IPS-NIHi11 (cell line): ENCODE measurements around the gene TAPBP.

ENCODE experiments used
- DNase-seq: peaks from one replicate; pipeline ENCODE4 v3.0.0; 2012; ENCODE audit warnings: mixed read lengths, low spot score

Gene TAPBP

DNA sequence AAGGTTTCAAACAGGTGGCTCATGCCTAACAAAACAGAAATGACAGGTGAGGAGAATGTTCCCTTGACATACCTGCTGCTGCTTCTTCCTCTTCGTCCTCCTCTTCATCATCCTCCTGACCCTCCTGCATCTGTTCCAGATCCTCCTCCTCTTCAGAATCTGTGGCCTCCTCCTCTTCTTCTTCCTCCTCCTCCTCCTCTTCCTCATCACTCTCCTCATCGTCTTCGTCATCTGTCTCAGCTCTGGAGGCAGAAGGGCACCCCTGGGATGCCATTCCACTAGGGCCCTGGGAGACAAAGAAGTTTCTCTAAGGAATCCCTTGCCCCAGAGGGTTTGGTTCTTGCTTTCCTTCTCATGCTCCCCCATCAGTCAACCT is 6.0 kb upstream of the TAPBP start:
- no peak for DNase-seq

DNA sequence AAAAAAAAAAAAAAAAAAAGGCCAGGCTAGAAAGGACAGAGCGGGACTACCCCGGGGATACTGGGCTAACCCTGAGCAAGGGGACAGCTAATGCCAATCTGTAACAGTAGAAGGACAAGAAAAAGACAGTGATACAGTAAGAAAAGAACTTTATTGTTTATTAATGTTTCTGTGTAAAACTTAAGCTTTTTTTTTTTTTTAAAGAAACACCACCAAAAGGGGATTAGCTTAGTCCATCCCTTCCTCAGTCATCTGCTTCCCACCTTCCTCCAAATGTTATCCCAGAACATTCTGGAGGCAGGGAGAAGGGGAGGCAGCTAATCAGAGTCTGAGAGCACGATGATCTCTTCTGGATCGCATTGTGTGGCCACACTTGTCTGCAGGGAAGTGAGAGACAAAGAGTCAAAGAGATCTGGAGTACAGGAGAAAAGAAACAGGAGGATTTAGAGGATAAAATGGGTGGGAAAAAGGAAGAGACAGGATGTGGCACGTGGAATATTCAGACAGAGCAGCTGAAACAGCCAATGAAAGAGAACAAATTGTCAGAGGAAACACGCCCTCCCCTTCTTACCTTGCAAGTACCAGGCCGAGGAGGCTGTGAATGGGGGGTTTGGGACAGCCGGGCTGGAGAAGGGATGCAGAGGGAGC is 4.7 kb upstream of the TAPBP start:
- no peak for DNase-seq

DNA sequence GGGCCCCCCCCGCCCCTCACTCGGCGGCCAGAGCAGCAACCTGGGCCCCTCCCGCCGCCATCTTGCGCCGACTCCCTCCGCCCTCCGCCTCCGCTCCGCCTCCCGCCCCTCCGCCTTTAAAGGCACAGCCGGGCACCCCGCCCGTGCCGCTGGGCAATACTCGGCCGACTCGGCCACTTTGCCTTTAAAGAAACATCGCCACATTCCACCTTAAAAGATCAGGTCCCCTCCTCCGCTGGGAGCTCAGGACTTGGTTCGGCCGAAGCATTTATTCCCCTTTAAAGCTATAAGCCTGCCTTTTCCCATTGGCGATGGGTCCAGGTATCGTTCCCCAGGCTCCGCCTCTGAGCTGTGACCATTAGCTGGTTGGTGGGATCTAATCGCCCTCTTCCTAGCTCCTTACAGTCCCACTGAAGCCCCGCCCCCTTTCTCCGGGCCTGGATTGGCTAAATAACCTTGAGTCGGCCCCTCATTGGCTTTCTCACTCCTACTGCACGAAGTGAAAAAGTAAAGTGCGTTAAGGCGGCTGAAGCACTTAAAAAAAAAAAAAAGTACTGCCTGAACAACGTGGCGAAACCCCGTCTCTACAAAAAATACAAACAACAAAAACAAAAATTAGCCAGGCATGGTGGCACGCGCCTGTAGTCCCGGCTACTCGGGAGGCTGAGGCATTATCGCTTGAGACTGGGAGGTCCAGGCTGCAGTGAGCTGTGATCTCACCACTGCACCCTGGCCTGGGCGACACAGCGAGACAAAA is 4.0 kb upstream of the TAPBP start, which contains the start of gene ZBTB22:
TSS of gene ZBTB22 (minus strand) at position 76 of the 757 bp plus-strand sequence. CDS start 828 bp downstream, outside the sequence.
- DNase-seq = peak; percentile 86

DNA sequence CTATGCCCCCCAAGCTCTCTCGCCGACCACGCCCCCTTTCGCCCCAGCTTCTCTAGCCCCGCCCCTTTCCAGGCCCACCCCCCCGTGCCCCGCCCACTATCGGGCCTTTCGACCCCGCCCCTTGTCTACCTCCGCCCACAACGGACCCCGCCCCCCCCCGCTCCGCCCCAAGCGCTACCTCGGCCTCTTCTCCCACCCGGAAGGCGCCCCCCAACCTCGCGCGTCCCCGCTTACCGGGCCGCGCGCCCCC is 3.5 kb upstream of the TAPBP start:
- peak; percentile 74 for DNase-seq

- DNase-seq = no peak
These were observed 2.9 kb upstream of the TAPBP start for GRCh38 chr6:33316603-33317418.

DNA sequence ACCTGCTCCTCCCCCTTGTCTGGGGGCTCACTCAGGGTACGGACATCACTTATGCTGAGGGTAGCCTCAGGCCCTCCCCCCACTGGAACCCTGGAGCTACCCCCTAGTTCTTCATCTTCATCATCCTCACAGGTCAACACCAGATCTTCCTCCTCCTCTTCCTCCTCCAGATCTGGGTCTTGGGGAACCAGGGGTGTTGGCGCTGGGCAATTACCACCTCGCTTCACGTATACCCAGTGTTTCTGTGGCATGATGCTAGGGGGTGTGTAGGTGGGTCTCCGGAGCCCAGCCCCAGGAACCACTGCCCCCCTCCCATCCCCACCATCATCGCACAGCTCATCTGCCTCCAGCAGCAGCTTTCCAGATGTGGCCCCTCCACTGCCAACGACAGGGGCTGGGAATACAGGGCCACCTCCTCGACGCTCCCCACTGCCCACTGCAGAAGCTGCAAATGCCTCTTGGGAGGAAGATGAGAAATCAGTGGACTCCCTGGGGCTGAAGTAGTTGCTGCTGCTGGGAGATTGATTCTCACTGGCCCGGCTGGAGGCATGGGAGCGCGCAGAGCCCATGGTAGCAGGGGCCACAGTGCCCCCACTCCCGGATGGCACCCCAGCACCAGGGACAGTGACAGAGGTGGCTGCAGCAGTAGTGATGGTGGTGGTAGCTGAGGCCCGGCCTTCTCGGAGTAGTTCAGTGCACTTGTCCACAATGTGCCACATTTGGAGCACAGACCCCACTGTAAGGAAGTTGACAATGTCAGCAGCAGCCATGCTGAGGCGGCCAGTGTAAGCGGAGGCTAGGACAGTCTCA is 2.1 kb upstream of the TAPBP start:
- no peak for DNase-seq

GRCh38 chr6:33314943-33315792 is 1.3 kb upstream of the TAPBP start:
- no peak for DNase-seq

- DNase-seq = peak; percentile 22
These were observed 651 bp upstream of the TAPBP start for GRCh38 chr6:33314515-33314942.

GRCh38 chr6:33313105-33313708 is 671 bp downstream of the TAPBP start:
- DNase-seq = peak; percentile 31

DNA sequence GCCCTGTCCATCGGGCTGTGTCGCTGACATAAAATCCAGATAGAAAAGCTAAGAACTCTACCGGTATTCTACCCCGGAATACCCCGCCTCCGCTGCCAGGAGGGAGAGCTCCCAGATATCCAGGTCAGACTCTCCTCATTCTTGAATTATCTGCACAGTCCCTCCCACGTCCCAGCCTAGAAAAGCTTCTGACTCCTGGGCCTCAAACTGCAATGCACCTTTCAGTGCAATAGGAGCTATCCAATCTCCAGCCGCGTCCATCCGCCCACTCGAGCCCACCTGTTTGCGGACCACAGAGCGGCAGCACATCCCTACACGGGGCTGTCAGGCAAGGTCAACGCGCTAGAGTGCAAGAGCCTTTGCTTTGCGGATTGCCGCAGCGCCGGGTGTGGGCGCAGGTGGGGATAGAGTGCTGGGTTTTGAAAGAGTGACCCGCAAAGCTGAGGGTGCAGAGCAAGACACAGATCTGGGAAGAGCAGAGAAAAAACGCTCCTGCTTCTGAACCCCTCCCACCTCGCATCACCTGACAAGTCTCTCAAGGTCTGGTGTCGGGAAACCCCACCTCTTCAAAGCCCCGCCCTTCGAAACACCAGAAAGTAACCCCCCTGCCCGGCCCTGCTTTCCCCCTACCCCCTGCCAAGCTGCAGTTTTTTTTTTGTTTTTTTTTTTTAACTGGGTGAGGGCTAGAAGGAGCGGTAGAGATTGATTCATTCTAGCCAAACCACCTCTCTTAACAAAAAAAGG is 1.3 kb downstream of the TAPBP start:
- peak; percentile 88 for DNase-seq

DNA sequence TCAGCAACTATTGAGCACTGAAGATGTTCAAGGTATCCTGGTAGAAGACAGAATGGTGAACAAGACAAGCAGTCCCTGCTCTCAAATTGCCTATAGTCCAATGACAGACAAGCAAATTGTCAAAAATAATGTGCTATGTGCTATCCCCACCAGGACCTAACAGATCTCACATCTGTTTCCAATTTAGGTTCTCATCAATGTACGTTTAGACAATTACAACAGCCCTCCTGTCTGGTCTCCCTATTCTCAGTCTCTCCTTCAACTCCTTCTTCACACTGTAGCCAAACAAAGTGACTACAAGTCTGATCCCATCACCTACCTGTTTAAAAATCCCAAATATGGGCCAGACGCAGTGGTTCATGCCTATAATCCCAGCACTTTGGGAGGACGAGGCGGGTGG is 7.5 kb downstream of the TAPBP start:
- DNase-seq = no peak

GRCh38 chr6:33305052-33305451 is 8.8 kb downstream of the TAPBP start:
- no peak for DNase-seq

- DNase-seq = no peak
These were observed 9.7 kb downstream of the TAPBP start for GRCh38 chr6:33304216-33304615.

- no peak for DNase-seq
These were observed 12.0 kb downstream of the TAPBP start for GRCh38 chr6:33301877-33302276.

DNA sequence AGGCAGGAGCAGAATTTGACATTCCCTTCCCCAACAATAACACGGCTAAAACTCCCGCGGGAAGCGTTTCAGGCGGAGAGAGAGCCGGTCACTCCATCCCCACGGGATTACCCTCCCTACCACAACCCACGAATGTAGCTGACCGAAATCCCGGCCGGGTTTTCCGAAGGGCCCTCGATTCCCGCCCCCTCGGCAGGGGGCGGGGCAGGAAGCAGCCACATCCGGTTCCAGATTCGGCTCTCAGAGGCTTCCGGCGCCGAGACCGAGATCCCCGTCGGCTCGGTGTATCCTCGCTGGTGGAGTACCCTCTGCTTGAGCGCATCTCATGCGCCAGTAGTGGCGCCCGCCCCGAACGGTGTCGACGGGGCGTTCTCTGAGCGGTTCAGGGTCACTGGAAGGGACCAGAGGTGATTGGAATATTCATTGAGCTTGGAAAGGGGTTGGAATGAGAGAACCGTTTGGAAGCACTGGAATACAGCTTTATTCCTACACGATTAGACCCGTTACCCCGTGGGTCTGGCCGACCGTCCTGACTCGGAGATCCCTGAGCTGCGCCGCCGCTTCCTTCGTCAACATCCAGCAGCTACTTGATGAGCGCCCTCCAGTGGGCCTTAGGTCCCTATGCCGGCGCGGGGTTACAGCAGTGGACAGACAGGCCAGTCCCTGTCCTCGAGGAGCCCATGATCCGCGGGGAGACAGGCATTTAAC is 14.5 kb downstream of the TAPBP start:
- peak; percentile 83 for DNase-seq

- peak; percentile 55 for DNase-seq
These were observed 15.1 kb downstream of the TAPBP start, which contains the start of gene RGL2 for GRCh38 chr6:33298773-33299236. TSS of gene RGL2 (minus strand) at chr6:33298942. CDS start at chr6:33298610, 332 bp downstream.

DNA sequence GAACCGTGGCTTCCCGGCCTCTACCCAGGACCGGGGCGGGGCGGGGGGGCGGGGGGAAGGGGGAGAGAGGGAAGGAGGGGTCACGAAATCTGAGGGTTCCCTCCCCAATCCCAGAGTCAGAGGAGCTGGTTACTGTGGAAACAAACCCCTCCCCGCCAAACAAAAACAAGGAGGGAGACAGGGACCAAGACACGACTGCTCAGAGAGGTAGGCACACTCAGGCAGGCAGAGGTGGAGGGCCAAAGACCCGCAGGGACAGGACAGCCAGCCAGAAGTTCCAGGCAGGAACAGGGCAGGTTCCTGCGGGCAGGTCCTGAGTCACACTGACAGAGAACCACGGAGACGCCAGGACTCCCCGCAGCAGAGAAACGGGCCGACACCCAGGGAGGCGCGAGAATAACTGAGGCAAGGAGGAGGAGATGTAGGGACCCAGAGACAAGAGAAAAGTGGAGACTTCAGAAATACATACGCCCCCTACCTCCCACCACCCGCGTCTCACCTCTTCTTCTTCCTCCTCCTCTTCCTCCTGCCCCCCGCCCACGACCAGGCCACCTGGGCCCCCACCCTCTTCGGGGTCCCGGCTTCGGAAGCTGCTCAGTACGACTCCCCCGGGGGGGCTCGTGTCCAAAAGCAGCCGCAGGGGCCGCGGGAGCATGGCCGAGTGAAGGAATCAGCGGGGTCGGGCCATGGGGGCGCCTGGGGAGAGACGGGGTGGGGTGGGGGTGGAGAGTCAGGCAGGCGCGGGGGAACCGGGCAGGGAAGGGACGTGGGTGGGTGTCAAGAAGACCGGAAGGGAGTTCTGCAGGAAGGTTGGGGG is 15.7 kb downstream of the TAPBP start:
- DNase-seq = peak; percentile 77

- DNase-seq = peak; percentile 89
These were observed 16.4 kb downstream of the TAPBP start for GRCh38 chr6:33297406-33297955.
